BJ (cell line): Measurements from ENCODE around the gene KANK4. TPM values are rescaled to one million over a fixed set of nuclear protein-coding genes. Genes with fewer than 3 reads are reported as not detected.

Experiments
- CTCF ChIA-PET: fragments of 350-600 bp; formaldehyde crosslinking; extraction: SDS; loops from one replicate; lab custom pipeline; 2021; ENCODE audit warnings: antibody characterized with exemption, inconsistent platforms; lab: Yijun Ruan, JAX
- POLR2A ChIA-PET: fragments of 300-600 bp; sonication (Branson Sonifier 250); formaldehyde crosslinking; extraction: SDS; loops from one replicate; lab custom pipeline; 2021; ENCODE audit warnings: antibody characterized with exemption; lab: Charles Lee
- DNase-seq: peaks from one replicate; pipeline ENCODE4 v3.0.0-alpha.2; 2011; ENCODE audit warnings: low read depth
- H3K27me3 ChIP-seq: 2 replicates; pipeline ENCODE4 v1.6.0; 2011; ENCODE audit warnings: low read length; ENCODE audit not compliant: control insufficient read depth, insufficient read depth
- H3K36me3 ChIP-seq: 2 replicates; pipeline ENCODE4 v1.5.1; 2011; ENCODE audit warnings: low read length; ENCODE audit not compliant: control insufficient read depth, insufficient read depth
- H3K4me3 ChIP-seq: 2 replicates; pipeline ENCODE4 v1.5.1; 2011; ENCODE audit warnings: low read depth, mild to moderate bottlenecking, control low read depth, low read length
- polyA plus RNA-seq: library from polyadenylated mRNA; depleted of rRNA; stranded (reverse); fragments of >200 nt; gene quantifications from 2 replicates; pipeline ENCODE4 v1.2.3, GENCODE V29; 2011; rRNA removed
- small RNA-seq: library from RNA; depleted of rRNA; stranded (forward); fragments of <200 nt; gene quantifications from one replicate; pipeline ENCODE3, GENCODE V24; 2012; ENCODE audit warnings: low replicate concordance, low read depth; ENCODE audit not compliant: insufficient read length
- TF ChIP-seq, protein P1 (sequence below): IDR thresholded peaks from 2 replicates; pipeline ENCODE4 v1.5.1; 2011; ENCODE audit warnings: low read depth, mild to moderate bottlenecking, control low read depth, inconsistent platforms, low read length, moderate library complexity; ENCODE audit not compliant: insufficient read depth

The KANK4 gene
- polyA plus RNA-seq, 1 experiment: 0.06 TPM

DNA sequence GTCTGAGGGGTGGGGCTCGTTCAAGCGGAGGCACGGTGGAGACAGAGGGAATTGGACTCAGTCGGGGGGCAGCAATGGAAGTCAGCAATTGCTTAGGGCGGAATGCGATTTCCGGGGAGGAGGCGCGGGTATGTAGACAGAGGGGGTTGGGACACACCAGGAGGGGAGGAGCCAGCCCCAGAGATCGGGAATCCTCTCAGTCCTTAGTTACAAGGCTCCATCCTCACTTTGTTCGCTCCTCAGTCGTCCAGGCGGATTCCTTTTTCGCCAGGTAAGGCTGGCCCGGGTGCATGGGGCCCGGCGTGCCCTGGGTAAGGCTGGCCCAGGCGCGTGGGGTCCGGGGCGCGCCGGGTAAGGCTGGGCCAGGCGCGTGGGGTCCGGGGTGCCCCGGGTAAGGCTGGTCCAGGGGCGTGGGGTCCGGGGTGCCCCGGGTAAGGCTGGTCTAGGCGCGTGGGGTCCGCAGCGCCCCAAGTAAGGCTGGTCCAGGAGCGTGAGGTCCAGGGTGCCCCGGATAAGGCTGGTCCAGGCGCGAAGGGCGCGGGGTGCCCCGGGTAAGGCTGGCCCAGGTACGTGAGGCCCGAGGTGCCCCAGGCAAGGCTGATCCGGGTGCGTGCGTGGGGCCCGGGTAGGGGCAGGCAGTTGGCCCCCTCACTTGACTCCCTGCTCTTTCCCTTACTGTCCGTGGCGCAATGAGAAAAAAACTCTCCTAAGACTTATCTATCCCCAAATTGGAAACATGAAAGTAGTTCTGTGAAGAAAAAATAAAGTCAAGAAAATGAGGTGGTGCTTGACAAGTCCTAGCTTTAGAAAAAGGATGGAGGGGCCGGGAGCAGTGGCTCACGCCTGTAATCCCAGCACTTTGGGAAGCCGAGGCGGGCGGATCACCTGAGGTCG is 124.3 kb downstream of the KANK4 start, which contains the start of gene L1TD1:
Gene L1TD1, plus strand, starts transcription at position 199 of the 894 bp plus-strand sequence. CDS start 11,780 bp downstream, outside the sequence.
- CTCF ChIA-PET: no interaction called here

DNA sequence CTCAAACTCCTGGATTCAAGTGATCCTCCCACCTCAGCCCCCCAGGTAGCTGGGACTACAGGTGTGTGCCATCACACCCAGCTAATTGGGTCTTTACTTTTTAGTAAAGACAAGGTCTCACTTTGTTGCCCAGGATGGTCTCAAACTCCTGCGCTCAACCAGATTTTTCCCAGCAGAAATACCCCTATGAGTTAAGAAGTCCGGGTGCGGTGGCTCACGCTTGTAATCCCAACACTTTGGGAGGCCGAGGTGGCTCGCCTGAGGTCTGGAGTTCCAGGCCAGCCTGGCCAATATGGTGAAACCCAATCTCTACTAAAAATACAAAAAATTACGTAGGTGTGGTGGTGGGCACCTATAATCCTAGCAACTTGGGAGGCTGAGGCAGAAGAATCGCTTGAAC is 131.1 kb downstream of the KANK4 start:
- TF ChIP-seq, protein P1, sequence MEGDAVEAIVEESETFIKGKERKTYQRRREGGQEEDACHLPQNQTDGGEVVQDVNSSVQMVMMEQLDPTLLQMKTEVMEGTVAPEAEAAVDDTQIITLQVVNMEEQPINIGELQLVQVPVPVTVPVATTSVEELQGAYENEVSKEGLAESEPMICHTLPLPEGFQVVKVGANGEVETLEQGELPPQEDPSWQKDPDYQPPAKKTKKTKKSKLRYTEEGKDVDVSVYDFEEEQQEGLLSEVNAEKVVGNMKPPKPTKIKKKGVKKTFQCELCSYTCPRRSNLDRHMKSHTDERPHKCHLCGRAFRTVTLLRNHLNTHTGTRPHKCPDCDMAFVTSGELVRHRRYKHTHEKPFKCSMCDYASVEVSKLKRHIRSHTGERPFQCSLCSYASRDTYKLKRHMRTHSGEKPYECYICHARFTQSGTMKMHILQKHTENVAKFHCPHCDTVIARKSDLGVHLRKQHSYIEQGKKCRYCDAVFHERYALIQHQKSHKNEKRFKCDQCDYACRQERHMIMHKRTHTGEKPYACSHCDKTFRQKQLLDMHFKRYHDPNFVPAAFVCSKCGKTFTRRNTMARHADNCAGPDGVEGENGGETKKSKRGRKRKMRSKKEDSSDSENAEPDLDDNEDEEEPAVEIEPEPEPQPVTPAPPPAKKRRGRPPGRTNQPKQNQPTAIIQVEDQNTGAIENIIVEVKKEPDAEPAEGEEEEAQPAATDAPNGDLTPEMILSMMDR: no peak
- H3K4me3 ChIP-seq: no peak overlapping the region
- H3K27me3 ChIP-seq: no peaks in the 10 kb centered on the region
- no peak for DNase-seq
- POLR2A ChIA-PET: no interaction called here
- H3K36me3 ChIP-seq: no peaks in the 10 kb centered on the region
- CTCF ChIA-PET: interaction anchor here (1.3 kb wide), 1 partner anchor 13 kb away, joined by 4 read pairs; no protein-coding TSS in a partner anchor

More for the DNA sequence above, 124.3 kb downstream of the KANK4 start, which contains the start of gene L1TD1:
- Histone ChIP-seq H3K36me3 (no peaks in the 10 kb centered on the region), H3K27me3 (no peaks in the 10 kb centered on the region; the same call in none of the 2 replicates), H3K4me3 (peak within 1 kb of the TSS; percentile 2; the same call in 1 of the 2 replicates)
- TF ChIP-seq, protein P1: no peak
- POLR2A ChIA-PET: no interaction called here
- no peak for DNase-seq

DNA sequence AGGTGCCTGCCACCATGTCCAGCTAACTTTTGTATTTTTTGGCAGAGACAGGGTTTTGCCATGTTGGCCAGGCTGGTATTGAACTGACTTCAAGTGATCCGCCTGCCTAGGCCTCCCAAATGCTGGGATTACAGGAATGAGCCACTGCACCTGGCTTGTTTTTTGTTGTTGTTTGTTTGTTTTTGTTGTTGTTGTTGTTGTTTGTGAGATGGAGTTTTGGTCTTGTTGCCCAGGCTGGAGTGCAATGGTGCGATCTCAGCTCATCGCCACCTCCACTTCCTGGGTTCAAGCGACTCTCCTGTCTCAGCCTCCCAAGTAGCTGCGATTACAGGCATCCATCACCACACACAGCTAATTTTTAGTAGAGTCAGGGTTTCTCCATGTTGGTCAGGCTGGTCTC is 131.7 kb downstream of the KANK4 start:
- TF ChIP-seq, protein P1: no peak
- POLR2A ChIA-PET: no interaction called here
- H3K36me3 ChIP-seq: no peaks in the 10 kb centered on the region
- H3K27me3 ChIP-seq: no peaks in the 10 kb centered on the region
- CTCF ChIA-PET: interaction anchor here (1.3 kb wide), 1 partner anchor 12 kb away, joined by 4 read pairs; no protein-coding TSS in a partner anchor
- no peak overlapping the region for H3K4me3 ChIP-seq
- DNase-seq: no peak

Small RNA genes within 50 kb of the gene (small RNA-seq; reads per million reads assigned to genes)
- not detected for gene RNU6-371P

Other genes with a start within 250 kb of the KANK4 start
- gene L1TD1, start 124.6 kb downstream of the KANK4 start, polyA plus RNA-seq: 0.01 TPM in 1 of 2 replicates, not detected in the other
- gene USP1, start 117.6 kb upstream of the KANK4 start, polyA plus RNA-seq: 4.3 and 9.6 TPM in 2 replicates